HCT116 (cell line): ENCODE results near the gene PLCD3. TPM values are rescaled to one million over a fixed set of nuclear protein-coding genes. Genes with fewer than 3 reads are reported as not detected.

Experiments used
- ATAC-seq: fragments of 200-7000 bp; cut with Tn5 transposase; 2 replicates; pipeline ENCODE4 v1.9.1; 2020; ENCODE audit warnings: mild to moderate bottlenecking, moderate library complexity
- BruUV-seq: library from RNA; stranded (reverse); fragments of 400-500 nt; replicated peaks from 2 replicates; lab custom pipeline; 2021; lab: Mats Ljungman, UMichigan
- CTCF ChIA-PET: fragments of 300-600 bp; sonication (Branson Sonifier 250); formaldehyde crosslinking; loops from one replicate; lab custom pipeline; 2021; ENCODE audit warnings: antibody characterized with exemption; lab: Charles Lee
- POLR2A ChIA-PET: fragments of 300-600, 350-600 bp; sonication (Branson Sonifier 250); formaldehyde crosslinking; loops from one replicate; lab custom pipeline; 2021; ENCODE audit warnings: antibody characterized with exemption; lab: Charles Lee
- RAD21 ChIA-PET, 2 experiments: fragments of 300-600 bp; sonication (Branson Sonifier 250); formaldehyde crosslinking; loops; one replicate each; lab custom pipeline; 2023; ENCODE audit warnings: low total read pairs in 2 of 2; ENCODE audit not compliant: uncharacterized antibody in 2 of 2, unreplicated experiment in 2 of 2, low non-redundant PET in 1 of 2; lab: Charles Lee
- DNase-seq: peaks from one replicate; pipeline ENCODE4 v3.0.0-alpha.2; 2010; ENCODE audit warnings: low read depth, low spot score
- H2AFZ ChIP-seq: fragments of 200-600 bp; shearing (Covaris generic), sonication (generic); 2 replicates; pipeline ENCODE4 v1.6.1; 2017; ENCODE audit warnings: low read depth, mixed run types, mixed read lengths, antibody characterized with exemption, low read length; ENCODE audit not compliant: poor library complexity, severe bottlenecking
- H3K27ac ChIP-seq: 2 replicates; pipeline ENCODE4 v1.5.1; 2012; ENCODE audit warnings: low read depth, low read length
- H3K27me3 ChIP-seq: fragments of 200-600 bp; sonication (generic); 2 replicates; pipeline ENCODE4 v1.6.1; 2016; ENCODE audit warnings: mixed run types, low read length, mixed read lengths; ENCODE audit not compliant: insufficient read depth
- H3K36me3 ChIP-seq, 2 experiments: fragments of 200-500 bp in 1 of 2; fragments of 200-600 bp in 1 of 2; sonication (Bioruptor generic) in 1 of 2; sonication (generic) in 1 of 2; 2 replicates each; pipeline versions ENCODE4 v1.5.1 to v1.6.1; 2014 to 2016; ENCODE audit warnings: low read length in 2 of 2, inconsistent platforms in 1 of 2, mixed read lengths in 1 of 2, mixed run types in 1 of 2; ENCODE audit not compliant: insufficient read depth in 2 of 2, control insufficient read depth in 1 of 2
- H3K4me1 ChIP-seq, 2 experiments: fragments of 200-600 bp in 1 of 2; sonication (generic) in 1 of 2; 2 replicates each; pipeline versions ENCODE4 v1.5.1 to v1.6.1; 2012 to 2017; ENCODE audit warnings: low read length in 2 of 2, inconsistent platforms in 1 of 2, mild to moderate bottlenecking in 1 of 2, mixed read lengths in 1 of 2, mixed run types in 1 of 2, moderate library complexity in 1 of 2; ENCODE audit not compliant: insufficient read depth in 2 of 2, control insufficient read depth in 1 of 2
- H3K4me2 ChIP-seq: fragments of 200-600 bp; sonication (generic); 2 replicates; pipeline ENCODE4 v1.6.1; 2017; ENCODE audit warnings: mixed run types, low read length, mixed read lengths
- H3K4me3 ChIP-seq, 2 experiments: fragments of 200-600 bp in 1 of 2; sonication (generic) in 1 of 2; replicated peaks in 1 of 2; 2 replicates each; pipeline ENCODE4 v1.5.1; 2011 to 2016; ENCODE audit warnings: low read length in 2 of 2, control low read depth in 1 of 2, low read depth in 1 of 2, mild to moderate bottlenecking in 1 of 2, mixed read lengths in 1 of 2, mixed run types in 1 of 2
- H3K79me2 ChIP-seq: fragments of 200-600 bp; sonication (generic); 2 replicates; pipeline ENCODE4 v1.6.1; 2017; ENCODE audit warnings: mild to moderate bottlenecking, mixed run types, low read length, moderate library complexity, mixed read lengths; ENCODE audit not compliant: insufficient read depth
- H3K9ac ChIP-seq: fragments of 200-600 bp; sonication (generic); 2 replicates; pipeline ENCODE4 v1.6.1; 2016; ENCODE audit warnings: low read length, mixed read lengths
- H3K9me2 ChIP-seq: fragments of 200-600 bp; sonication (generic), shearing (Covaris generic); 2 replicates; pipeline ENCODE4 v1.6.1; 2017; ENCODE audit warnings: mixed run types, mild to moderate bottlenecking, moderate library complexity; ENCODE audit not compliant: insufficient read depth
- H3K9me3 ChIP-seq, 2 experiments: fragments of 200-500 bp in 1 of 2; fragments of 200-600 bp in 1 of 2; sonication (Bioruptor generic) in 1 of 2; sonication (generic) in 1 of 2; 2 replicates each; pipeline ENCODE4 v1.6.1; 2014 to 2017; ENCODE audit warnings: low read length in 2 of 2, mixed read lengths in 2 of 2, inconsistent platforms in 1 of 2, low read depth in 1 of 2, mild to moderate bottlenecking in 1 of 2, mixed run types in 1 of 2, moderate library complexity in 1 of 2; ENCODE audit not compliant: control insufficient read depth in 1 of 2, insufficient read depth in 1 of 2
- H4K20me1 ChIP-seq: fragments of 200-600 bp; sonication (generic), shearing (Covaris generic); 2 replicates; pipeline ENCODE4 v1.6.1; 2017; ENCODE audit warnings: mixed run types, mild to moderate bottlenecking, moderate library complexity; ENCODE audit not compliant: insufficient read depth
- CBX3 ChIP-seq: IDR thresholded peaks from 2 replicates; pipeline ENCODE4 v1.6.1; 2012; ENCODE audit warnings: low read depth
- ELF1 ChIP-seq: IDR thresholded peaks from 2 replicates; pipeline ENCODE4 v1.6.1; 2012; ENCODE audit warnings: low read depth, borderline replicate concordance
- JUND ChIP-seq: IDR thresholded peaks from 2 replicates; pipeline ENCODE4 v1.6.1; 2012
- POLR2A ChIP-seq: IDR thresholded peaks from 2 replicates; pipeline ENCODE4 v1.7.0; 2011; ENCODE audit warnings: borderline replicate concordance; ENCODE audit not compliant: insufficient read depth, insufficient read length; ENCODE audit errors: extremely low read depth
- POLR2AphosphoS5 ChIP-seq: IDR thresholded peaks from 2 replicates; pipeline ENCODE4 v1.6.1; 2011; ENCODE audit warnings: mild to moderate bottlenecking, low read depth, low read length, moderate library complexity
- SP1 ChIP-seq: IDR thresholded peaks from 2 replicates; pipeline ENCODE4 v1.6.1; 2012; ENCODE audit warnings: low read depth
- SRF ChIP-seq: IDR thresholded peaks from 2 replicates; pipeline ENCODE4 v1.6.1; 2012; ENCODE audit warnings: low read depth
- TCF7L2 ChIP-seq: IDR thresholded peaks from 2 replicates; pipeline ENCODE4 v1.7.0; 2011; ENCODE audit warnings: borderline replicate concordance, inconsistent platforms; ENCODE audit not compliant: insufficient read depth, insufficient read length; ENCODE audit errors: extremely low read depth
- YY1 ChIP-seq: IDR thresholded peaks from 2 replicates; pipeline ENCODE4 v1.6.1; 2011; ENCODE audit warnings: low read length, low read depth, moderate library complexity, mild to moderate bottlenecking; ENCODE audit not compliant: insufficient replicate concordance; ENCODE audit errors: extremely low read depth
- ZNF274 ChIP-seq: fragments of 200-500 bp; sonication (Bioruptor generic); IDR thresholded peaks from 2 replicates; pipeline ENCODE4 v1.6.1; 2014; ENCODE audit warnings: mild to moderate bottlenecking, low read depth, low read length, inconsistent platforms
- intact Hi-C: fragments of 100-400 bp; cut with micrococcal nuclease; formaldehyde crosslinking; loops from 2 replicates; pipeline ENCODE4 v1.10.0; 2022
- total RNA-seq: library from RNA; stranded (reverse); gene quantifications from one replicate; pipeline ENCODE4 v1.2.1, GENCODE V29; 2021; ENCODE audit not compliant: unreplicated experiment
- TF ChIP-seq, protein P1 (sequence below): IDR thresholded peaks from 2 replicates; pipeline ENCODE4 v1.6.1; 2012; ENCODE audit warnings: low read depth
- TF ChIP-seq, protein P2 (sequence below): IDR thresholded peaks from 2 replicates; pipeline ENCODE4 v1.6.1; 2012

Gene PLCD3
- total RNA-seq, 1 experiment from 2014 or later, result 197 TPM

GRCh38 chr17:45112559-45113423, 19.5 kb downstream of the PLCD3 start:
- RAD21 ChIA-PET, result no interaction called here
- no TSS peak for BruUV-seq
- no peaks in the 10 kb centered on the region for H3K27me3 ChIP-seq
- no peaks in the 10 kb centered on the region for H3K9me3 ChIP-seq
- intact Hi-C loops, result no loop called here
- no peak overlapping the region for H2AFZ ChIP-seq
- H3K9ac ChIP-seq, result no peak overlapping the region
- no peaks in the 10 kb centered on the region for H3K79me2 ChIP-seq
- H4K20me1 ChIP-seq, result no peaks in the 10 kb centered on the region
- peaks cover 3 to 10% of the 10 kb centered on the region in 2 experiments; a peak in 2 of 4 replicates for H3K4me1 ChIP-seq
- CTCF ChIA-PET, result no interaction called here
- H3K9me2 ChIP-seq, result no peaks in the 10 kb centered on the region
- POLR2A ChIA-PET, result interaction anchor here (1.5 kb wide), 1 partner anchor 15 kb away, joined by 4 read pairs; no protein-coding TSS in a partner anchor
- peaks cover 2 to 4% of the 10 kb centered on the region in 2 experiments; a peak in 3 of 4 replicates for H3K36me3 ChIP-seq
- DNase-seq (no peak), ATAC-seq (no peak)
- H3K4me3 ChIP-seq, result no peak overlapping the region
- H3K27ac ChIP-seq, result no peak overlapping the region
- H3K4me2 ChIP-seq, result no peak overlapping the region
- TF ChIP-seq YY1, result no peak
- no peak for TF ChIP-seq ZNF274
- TF ChIP-seq SP1, result no peak
- TF ChIP-seq TCF7L2, result no peak
- TF ChIP-seq, protein P1, sequence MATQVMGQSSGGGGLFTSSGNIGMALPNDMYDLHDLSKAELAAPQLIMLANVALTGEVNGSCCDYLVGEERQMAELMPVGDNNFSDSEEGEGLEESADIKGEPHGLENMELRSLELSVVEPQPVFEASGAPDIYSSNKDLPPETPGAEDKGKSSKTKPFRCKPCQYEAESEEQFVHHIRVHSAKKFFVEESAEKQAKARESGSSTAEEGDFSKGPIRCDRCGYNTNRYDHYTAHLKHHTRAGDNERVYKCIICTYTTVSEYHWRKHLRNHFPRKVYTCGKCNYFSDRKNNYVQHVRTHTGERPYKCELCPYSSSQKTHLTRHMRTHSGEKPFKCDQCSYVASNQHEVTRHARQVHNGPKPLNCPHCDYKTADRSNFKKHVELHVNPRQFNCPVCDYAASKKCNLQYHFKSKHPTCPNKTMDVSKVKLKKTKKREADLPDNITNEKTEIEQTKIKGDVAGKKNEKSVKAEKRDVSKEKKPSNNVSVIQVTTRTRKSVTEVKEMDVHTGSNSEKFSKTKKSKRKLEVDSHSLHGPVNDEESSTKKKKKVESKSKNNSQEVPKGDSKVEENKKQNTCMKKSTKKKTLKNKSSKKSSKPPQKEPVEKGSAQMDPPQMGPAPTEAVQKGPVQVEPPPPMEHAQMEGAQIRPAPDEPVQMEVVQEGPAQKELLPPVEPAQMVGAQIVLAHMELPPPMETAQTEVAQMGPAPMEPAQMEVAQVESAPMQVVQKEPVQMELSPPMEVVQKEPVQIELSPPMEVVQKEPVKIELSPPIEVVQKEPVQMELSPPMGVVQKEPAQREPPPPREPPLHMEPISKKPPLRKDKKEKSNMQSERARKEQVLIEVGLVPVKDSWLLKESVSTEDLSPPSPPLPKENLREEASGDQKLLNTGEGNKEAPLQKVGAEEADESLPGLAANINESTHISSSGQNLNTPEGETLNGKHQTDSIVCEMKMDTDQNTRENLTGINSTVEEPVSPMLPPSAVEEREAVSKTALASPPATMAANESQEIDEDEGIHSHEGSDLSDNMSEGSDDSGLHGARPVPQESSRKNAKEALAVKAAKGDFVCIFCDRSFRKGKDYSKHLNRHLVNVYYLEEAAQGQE, result no peak
- no peak for TF ChIP-seq SRF
- TF ChIP-seq ELF1, result no peak
- TF ChIP-seq POLR2AphosphoS5, result no peak
- TF ChIP-seq POLR2A, result no peak
- TF ChIP-seq JUND, result no peak
- no peak for TF ChIP-seq CBX3
- TF ChIP-seq, protein P2, sequence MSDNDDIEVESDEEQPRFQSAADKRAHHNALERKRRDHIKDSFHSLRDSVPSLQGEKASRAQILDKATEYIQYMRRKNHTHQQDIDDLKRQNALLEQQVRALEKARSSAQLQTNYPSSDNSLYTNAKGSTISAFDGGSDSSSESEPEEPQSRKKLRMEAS, result no peak
